ENCODE data around the gene RNASE1. TPM values are rescaled to one million over a fixed set of nuclear protein-coding genes. Genes with fewer than 3 reads are reported as not detected.

RNASE1 gene
- total and polyA plus RNA-seq, 2 donors (not counting 3 experiments of a cell fraction or from before 2014, with no cell fraction given) = 182 to 909 TPM

GRCh38 chr14:20848316-20848954 lies 45.8 kb upstream of the RNASE1 start:
- H3K4me3 ChIP-seq (replicated peaks in 1 of 3; ENCODE audit: insufficient read depth in 1 of 3, low read depth in 1 of 3, low read length in 3 of 3) = no peak overlapping the region
- H3K9me3 ChIP-seq (replicated peaks; ENCODE audit: control insufficient read depth, insufficient read depth, low read length) = no peaks in the 10 kb centered on the region
- no peak for TF ChIP-seq FOS (IDR thresholded peaks at IDR 0.05; ENCODE audit: borderline replicate concordance, insufficient read depth, low read length)
- TF ChIP-seq CTCF (IDR thresholded peaks at IDR 0.05; ENCODE audit: extremely low read depth in 1 of 2, insufficient read depth in 1 of 2, low read depth in 1 of 2, low read length in 2 of 2) = no peak
- TF ChIP-seq MAX (IDR thresholded peaks at IDR 0.05; ENCODE audit: insufficient read depth, insufficient read length) = no peak
- no peak for TF ChIP-seq POLR2A (IDR thresholded peaks at IDR 0.05; ENCODE audit: low read depth, low read length)
- TF ChIP-seq MYC (IDR thresholded peaks at IDR 0.05; ENCODE audit: low read depth, low read length) = no peak
- TF ChIP-seq POLR2AphosphoS5 (IDR thresholded peaks at IDR 0.05; ENCODE audit: insufficient read depth, low read depth, low read length) = no peak
- TF ChIP-seq GATA2 (IDR thresholded peaks at IDR 0.05; ENCODE audit: insufficient read depth, insufficient read length, low read depth, low read length) = no peak
- TF ChIP-seq JUN (IDR thresholded peaks at IDR 0.05; ENCODE audit: borderline replicate concordance, insufficient read depth, insufficient read length, low read depth) = no peak
- TF ChIP-seq EZH2 (IDR thresholded peaks at IDR 0.05; ENCODE audit: borderline replicate concordance, low read depth, low read length, severe bottlenecking) = no peak
- no peak overlapping the region for H3K9ac ChIP-seq (replicated peaks; ENCODE audit: extremely low read depth, insufficient read depth, low read length)
- H4K20me1 ChIP-seq (replicated peaks; ENCODE audit: control insufficient read depth, extremely low read depth, insufficient read depth, low read length) = no peaks in the 10 kb centered on the region
- H3K27ac ChIP-seq (ENCODE audit: insufficient read depth, low read depth, low read length) = no peak overlapping the region
- FAIRE-seq (no peak), DNase-seq (ENCODE audit: low read depth, low spot score) (no peak)
- H3K36me3 ChIP-seq (ENCODE audit: control insufficient read depth in 2 of 2, extremely low read depth in 1 of 2, insufficient read depth in 2 of 2, low read length in 2 of 2) = no peaks in the 10 kb centered on the region
- H3K79me2 ChIP-seq (ENCODE audit: control insufficient read depth, insufficient read depth, low read length) = no peaks in the 10 kb centered on the region
- dilution Hi-C loops (cut with MboI; ENCODE audit: extremely low pct_ligation_motif_present, low sequenced_read_pairs) (no loop called here), intact Hi-C loops (cut with micrococcal nuclease) (loop anchor here (5.0 kb wide), 1 partner anchor 66 kb away; the partner anchor contains the start of gene RNASE6)
- ChIA-PET CTCF (interaction anchor here (0.8 to 2.7 kb wide), 8 partner anchors 9 to 152 kb away, joined by 3 to 19 read pairs (median 5); no protein-coding TSS in a partner anchor), POLR2A (no interaction called here)
- no peaks in the 10 kb centered on the region for H3K9me1 ChIP-seq (replicated peaks; ENCODE audit: control insufficient read depth, extremely low read depth, insufficient read depth, low read length)
- no peak overlapping the region for H2AFZ ChIP-seq (ENCODE audit: low read depth, low read length)
- no TSS peak for BruUV-seq (replicated peaks)
- H3K27me3 ChIP-seq (ENCODE audit: control insufficient read depth in 2 of 2, insufficient read depth in 2 of 2, low read length in 2 of 2) = peaks cover under 1 to 11% of the 10 kb centered on the region in 2 experiments
- no peak overlapping the region for H3K4me2 ChIP-seq (ENCODE audit: insufficient read depth, low read length)
- no peaks in the 10 kb centered on the region for H3K4me1 ChIP-seq (ENCODE audit: control insufficient read depth, extremely low read depth, insufficient read depth, low read length)
